DND-41 (cell line): ENCODE data around the gene PPOX.

Experiments
- EZH2 ChIP-seq: IDR thresholded peaks from 3 replicates; pipeline ENCODE4 v1.6.1; 2012; ENCODE audit warnings: borderline replicate concordance, low read depth, mild to moderate bottlenecking, moderate library complexity, low read length, inconsistent platforms; ENCODE audit not compliant: severe bottlenecking
- TF ChIP-seq, protein P1 (sequence below): IDR thresholded peaks from 2 replicates; pipeline ENCODE4 v1.5.1; 2012; ENCODE audit warnings: borderline replicate concordance, low read length, moderate library complexity, mild to moderate bottlenecking; ENCODE audit not compliant: poor library complexity, severe bottlenecking; ENCODE audit errors: extremely low read depth

DNA sequence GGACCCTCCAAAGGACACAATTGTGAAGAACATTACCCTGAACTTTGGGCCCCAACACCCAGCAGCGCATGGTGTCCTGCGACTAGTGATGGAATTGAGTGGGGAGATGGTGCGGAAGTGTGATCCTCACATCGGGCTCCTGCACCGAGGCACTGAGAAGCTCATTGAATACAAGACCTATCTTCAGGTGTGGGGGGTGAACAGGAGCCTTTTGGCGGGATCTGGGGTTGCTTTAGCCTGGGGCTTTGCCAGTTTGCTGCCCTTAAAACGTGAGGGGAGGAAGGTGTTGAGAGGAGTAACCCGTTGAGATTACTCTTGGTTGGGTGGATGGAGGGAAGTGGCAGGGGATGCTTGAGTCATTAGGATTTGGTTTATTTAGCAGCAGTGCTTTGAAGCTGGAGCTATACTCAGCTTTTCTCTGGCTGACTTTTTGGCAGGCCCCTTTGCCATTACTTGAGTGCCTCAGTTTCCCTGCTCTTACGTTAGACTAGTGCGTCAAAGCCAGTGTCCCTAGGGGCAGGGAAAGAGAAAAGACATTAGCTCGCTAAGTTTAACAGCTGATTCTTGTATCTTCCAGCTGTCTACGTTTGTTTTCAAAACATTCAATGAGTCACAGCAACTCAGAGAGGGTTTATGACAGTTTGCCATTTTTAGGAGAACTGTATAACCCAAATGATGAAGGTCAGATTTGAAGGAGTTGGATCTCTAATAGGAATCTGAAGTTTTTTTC, 40.4 kb downstream of the PPOX start:
- TF ChIP-seq, protein P1, sequence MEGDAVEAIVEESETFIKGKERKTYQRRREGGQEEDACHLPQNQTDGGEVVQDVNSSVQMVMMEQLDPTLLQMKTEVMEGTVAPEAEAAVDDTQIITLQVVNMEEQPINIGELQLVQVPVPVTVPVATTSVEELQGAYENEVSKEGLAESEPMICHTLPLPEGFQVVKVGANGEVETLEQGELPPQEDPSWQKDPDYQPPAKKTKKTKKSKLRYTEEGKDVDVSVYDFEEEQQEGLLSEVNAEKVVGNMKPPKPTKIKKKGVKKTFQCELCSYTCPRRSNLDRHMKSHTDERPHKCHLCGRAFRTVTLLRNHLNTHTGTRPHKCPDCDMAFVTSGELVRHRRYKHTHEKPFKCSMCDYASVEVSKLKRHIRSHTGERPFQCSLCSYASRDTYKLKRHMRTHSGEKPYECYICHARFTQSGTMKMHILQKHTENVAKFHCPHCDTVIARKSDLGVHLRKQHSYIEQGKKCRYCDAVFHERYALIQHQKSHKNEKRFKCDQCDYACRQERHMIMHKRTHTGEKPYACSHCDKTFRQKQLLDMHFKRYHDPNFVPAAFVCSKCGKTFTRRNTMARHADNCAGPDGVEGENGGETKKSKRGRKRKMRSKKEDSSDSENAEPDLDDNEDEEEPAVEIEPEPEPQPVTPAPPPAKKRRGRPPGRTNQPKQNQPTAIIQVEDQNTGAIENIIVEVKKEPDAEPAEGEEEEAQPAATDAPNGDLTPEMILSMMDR, result no peak
- no peak for TF ChIP-seq EZH2
